ENCODE data around the gene NUP88.

NUP88 gene

DNA sequence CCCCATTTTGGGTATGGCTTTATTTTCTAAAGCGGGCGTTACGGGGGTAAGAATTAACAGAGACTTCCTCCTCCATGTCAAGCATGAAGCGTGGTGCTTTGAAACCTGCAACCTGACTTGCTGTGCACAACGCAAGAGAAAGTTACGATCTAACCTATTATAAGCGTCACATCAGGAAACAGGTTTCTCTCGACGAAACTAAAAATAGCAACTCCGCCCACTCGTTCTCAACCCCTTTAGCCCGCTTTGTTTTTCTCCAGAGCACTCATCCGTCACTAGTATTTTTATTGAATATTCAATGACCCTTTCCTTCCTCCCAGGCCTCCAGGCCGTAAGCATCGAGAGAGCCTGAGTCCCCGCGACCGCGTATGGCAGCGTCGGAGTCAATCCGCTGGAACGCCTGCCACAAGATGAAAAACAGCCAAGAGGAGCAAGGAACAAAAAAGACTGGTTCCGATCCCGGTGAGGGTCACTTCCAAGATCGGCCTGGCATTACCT, 555 bp downstream of the NUP88 start:
- FAIRE-seq = no peak

GRCh38 chr17:5416901-5417300, 2.6 kb downstream of the NUP88 start:
- FAIRE-seq = no peak

DNA sequence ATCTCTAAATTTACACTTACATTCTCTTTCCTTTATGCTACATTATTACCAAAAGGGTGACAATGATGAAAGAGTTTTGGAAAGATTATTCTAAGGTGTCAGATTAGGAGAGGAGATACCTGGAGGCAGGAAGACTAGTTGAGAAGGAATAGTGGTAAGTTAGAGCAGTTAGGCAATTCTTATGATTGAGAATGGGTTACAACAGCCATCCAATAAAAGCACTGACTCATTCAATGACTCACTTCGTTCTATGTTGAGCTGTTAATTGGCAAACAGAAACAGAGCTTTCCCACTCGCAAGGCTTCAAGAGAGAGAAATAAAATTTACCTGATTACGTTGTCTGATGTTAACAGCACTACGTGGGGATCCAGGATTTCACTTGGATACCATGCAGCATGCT, 5.8 kb downstream of the NUP88 start:
- no peak for FAIRE-seq

DNA sequence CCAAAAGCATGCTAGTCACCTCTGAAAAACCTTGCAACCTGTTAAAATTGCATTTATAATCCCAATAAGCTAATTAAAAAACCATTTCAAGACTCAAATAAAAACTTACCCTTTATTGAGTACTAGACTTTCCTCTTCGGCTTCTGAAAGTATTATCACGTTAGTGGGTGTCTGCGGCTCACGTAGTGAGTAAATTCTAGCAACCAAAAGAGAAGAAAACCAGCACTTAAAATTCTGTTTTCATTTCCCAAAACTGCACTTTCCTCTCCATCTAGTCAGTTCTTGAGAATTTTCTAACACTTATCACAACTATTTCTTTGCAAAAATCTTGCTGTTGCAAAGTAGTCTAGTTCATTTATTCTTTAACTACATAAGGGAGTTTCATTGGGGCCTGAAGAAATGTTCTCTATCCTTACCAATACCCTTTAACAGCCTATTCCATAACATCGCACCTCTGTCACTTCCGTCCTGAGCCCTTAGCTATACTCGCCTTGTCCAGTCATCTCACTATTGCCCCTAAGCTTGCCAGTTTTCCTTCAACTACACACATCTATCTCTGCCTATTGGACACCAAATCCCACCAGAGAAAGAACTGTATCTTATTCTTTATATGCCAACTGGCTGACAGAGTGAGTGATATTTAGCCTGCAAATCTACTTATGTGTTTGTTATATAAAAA, 8.7 kb downstream of the NUP88 start:
- no peak for FAIRE-seq

- FAIRE-seq = no peak
Observed at GRCh38 chr17:5408186-5408585, 11.3 kb downstream of the NUP88 start.

DNA sequence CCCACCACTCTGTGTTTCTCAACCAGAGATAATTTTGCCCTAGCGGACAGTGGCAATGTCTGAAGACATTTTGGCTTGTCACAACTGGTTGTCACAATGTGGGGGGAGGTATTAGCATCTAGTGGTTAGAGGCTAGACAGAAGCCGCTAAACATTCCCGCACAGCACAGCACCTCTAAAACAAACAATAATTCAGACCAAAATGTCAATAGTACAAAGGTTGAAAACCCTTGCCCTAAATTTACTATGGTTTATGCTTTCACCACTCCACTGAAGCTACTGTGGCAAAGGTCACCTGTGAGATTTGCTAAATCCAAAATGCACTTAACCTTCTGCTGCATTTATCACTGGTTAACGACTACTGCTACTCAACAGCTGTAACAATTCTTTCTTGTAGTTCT, 14.1 kb downstream of the NUP88 start:
- FAIRE-seq = no peak

DNA sequence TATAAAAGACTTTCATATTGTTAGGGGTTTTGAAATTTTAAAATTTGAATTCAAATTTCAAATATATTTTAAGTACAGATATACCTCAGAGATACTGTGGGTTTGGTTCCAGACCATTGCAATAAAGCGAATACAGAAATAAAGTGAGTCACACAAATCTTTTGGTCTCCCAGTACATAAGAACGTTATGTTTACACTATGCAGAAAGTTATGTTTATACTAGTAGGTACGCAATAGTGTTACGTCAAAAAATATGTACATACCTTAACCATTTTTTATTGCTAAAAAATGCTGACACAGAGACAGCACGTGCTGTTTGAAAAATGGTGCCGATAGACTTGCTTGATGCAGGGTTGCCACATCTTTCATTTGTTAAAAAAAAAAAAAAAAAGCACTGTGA, 19.7 kb downstream of the NUP88 start:
- FAIRE-seq = no peak

DNA sequence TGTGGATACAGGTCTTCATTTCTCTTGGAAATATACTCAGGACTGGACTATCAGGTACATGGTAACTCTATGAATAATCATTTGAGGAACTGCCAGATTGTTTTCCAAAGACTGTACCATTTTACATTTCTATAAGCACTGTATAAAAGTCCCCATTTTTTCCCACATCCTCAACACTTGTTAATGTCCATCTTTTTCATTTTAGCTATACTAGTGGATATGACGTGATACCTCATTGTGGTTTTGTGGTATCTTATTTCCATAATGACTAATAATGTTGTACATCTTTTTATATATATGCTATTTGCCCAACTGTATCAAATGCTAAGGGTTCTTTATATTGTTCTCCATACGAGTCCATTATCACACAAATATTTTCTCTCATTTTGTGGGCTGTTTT, 22.9 kb downstream of the NUP88 start:
- no peak for FAIRE-seq

DNA sequence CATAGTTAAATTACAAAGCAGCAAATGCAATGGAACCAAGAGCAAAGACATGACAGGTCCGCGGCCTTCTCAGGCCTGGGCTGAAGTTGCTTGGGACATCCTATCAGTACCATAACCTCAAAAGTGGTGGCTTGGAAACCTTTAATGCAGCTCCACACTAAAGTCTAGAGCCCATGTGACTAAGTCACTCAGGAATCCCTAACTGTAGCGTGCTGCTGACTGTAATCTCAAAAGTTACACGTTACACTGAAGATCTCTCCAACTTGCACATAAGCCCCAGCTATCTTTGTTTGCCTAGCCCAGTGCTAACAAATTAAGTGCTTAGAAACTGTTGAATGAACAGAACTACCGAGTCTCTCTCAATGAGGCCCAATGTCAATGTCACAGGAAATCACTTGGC, 27.8 kb downstream of the NUP88 start:
- no peak for FAIRE-seq

DNA sequence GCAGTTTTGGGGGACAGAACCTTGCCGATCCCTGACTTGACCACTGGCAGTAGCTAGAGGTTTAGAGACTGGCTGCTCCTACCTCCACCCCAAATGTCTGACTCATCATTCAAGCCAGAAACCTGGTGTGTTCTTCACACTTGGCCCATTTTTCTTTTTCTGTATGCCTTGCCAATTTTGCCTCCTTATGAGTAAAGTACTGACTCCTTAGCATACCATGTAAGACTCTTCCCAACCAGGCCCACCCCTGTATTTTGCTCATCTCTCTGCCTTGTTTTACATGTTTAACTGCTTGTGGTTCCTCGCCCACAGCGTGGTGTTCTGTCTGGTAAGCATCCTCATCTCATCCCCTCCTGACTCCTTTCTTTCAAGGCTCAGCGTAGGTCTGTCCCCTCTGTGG, 37.9 kb downstream of the NUP88 start:
- FAIRE-seq = no peak

GRCh38 chr17:5380491-5381135, 38.8 kb downstream of the NUP88 start:
- no peak for FAIRE-seq

DNA sequence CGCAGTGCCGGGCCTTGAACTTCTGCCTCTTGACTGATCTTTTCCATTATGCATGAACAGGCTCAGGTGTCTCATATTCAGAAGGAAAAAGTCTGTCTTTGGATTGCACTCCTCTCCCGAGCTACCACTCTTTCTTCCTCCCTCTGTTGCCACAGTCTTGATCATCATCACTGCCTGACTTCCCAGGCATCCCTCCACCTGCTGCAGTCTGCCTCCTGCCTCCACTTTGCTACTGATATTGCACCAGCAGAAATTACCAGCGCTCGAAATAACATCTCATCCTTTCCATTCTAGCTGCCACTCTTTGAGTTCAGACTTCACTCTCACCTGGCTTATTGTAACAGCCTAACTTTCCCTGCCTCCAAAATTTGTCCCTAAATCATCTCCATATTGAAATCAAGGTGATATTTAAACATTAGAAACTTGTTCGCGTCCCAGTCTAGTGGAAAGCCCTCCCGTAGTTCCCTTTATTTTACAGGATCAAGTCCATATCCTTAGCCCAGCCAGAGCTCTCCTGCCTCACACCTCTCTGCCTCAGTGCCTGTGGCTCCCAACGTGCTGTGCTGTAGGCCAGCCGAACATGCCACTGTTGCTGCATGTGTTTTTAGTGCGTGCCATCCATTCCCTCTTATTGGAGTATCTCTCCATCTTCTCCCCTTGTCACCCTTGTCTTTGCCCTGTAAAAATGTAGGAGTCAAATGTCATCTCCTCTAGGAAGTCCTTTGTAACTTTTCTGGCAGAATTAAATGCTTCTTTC, 39.9 kb downstream of the NUP88 start:
- FAIRE-seq = no peak

GRCh38 chr17:5378566-5379207, 40.8 kb downstream of the NUP88 start:
- no peak for FAIRE-seq

DNA sequence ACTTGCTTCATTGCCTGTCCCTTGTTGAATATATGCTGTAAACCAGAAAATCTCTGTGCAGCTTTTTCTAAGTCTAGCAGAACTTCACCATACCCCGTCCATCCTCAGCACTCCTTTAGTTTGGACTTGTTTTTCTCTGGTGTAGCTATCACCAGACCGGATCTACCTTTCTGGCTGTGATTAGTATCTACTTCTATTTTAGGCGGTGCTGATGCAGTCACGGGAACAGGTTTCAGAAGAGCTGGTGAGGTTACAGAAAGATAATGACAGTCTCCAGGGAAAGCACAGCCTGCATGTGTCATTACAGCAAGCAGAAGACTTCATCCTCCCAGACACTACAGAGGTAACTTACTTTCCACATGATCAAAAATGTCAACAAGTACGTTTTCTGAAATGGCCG, 46.4 kb downstream of the NUP88 start:
- peak; percentile 88 for FAIRE-seq

GRCh38 chr17:5370411-5370810, 49.1 kb downstream of the NUP88 start:
- FAIRE-seq = no peak

- FAIRE-seq = no peak
Observed at GRCh38 chr17:5365831-5366230, 53.6 kb downstream of the NUP88 start.

DNA sequence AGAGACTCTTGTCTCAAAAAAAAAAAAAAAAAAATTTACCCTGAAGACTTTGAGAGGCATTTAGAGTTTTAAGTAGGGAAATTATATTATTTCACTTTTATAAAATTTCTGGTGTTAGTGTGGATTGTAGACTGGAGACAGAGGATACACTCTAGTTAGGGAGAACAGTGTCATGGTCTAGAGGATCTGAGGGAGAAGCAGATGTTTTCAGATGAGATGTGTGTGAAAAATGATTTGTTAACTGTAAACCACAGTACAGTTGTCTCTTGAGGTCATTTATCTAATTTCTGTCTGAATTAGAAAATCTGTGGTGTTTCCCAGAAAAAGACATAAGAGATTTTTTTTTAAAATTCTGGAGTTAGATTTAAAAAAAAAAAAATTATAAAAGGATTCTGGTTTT, 54.8 kb downstream of the NUP88 start:
- no peak for FAIRE-seq

DNA sequence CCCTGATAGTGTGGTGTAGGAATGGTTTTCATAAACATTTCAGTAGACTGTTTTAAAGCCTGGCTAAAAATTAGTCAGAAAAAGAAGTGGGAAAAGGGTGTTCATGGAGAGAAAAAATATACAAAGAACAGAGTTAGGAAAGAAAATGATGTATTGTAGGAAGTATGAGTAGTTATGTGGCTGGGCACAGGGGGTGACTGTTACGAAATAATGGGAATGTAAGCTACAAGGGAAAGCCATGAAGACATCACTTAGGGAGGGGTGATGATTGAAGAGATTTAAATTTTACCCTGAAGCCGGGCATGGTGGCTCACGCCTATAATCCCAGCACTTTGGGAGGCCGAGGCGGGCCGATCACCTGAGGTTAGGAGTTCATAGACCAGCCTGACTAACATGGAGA, 55.3 kb downstream of the NUP88 start:
- FAIRE-seq = no peak

DNA sequence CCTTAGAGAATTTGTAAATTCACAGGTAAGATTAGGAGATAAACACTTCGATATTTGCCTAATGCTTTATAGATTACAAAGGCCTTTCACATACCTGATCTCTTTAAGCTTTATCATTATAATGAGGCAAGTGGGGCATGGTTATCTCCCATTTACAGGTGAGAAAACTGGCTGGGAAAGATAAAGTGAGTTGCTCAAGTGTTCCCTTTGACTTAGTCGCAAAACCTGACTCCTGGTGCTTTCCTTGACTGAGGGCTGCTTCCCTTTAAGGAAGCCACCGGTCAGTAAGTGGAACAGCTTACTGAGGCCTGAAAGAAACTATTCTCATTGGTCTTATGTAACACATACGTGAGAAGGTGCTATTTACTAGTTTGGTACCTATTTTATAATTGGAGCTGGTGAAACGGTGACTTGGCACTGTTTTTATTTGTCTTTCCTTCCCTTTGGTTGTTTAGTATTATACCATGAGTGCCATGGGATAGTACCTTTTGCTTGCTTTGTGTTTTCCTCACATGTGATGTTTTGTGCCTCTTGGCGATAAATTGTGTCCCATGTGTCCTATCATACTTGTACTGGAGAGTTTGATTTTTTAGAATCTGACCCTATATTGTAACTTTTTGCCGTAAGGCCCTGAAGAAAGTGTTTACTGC, 57.2 kb downstream of the NUP88 start:
- FAIRE-seq = no peak

GRCh38 chr17:5361426-5361825, 58.0 kb downstream of the NUP88 start:
- no peak for FAIRE-seq

GRCh38 chr17:5355421-5356129, 63.9 kb downstream of the NUP88 start:
- no peak for FAIRE-seq

DNA sequence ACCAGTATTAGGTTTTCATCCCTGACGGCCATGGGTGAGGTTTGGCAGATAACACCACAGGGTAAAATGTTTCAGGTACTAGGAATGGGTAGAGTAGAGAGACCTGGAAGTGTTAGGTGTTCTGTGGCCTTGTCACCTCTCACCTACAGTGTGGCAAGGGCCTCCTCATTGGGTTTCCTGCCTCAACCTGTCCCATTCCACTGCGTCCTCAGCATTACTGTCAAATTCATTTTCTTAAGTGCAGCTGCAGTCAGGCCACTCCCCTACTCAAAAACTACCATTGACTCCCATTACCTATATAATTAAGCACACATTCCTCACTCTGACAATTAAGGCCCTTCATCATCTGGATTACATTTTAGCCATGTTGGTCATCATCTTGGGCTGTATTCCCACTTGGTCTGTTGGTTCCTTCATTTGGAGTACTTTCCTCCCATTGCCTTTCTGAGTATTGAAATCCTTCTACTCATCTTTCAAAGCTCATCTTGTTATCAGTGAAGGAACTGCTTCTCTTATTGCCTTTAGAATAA, 64.5 kb downstream of the NUP88 start:
- no peak for FAIRE-seq

Measured in islet of Langerhans (tissue), 1 donor.